Suprapubic skin (tissue), 4 donors: ENCODE results near the gene CNN3.

ENCODE experiments used
- CTCF ChIP-seq, 2 donors: fragments of 200-600 bp in 1 of 2; fragments of 450-650 bp in 1 of 2; sonication (generic) in 1 of 2; IDR thresholded peaks; one replicate each; pipeline ENCODE4 v1.5.1; 2016 to 2019; ENCODE audit warnings: antibody characterized with exemption in 2 of 2, mild to moderate bottlenecking in 1 of 2, moderate library complexity in 1 of 2
- POLR2A ChIP-seq, 2 donors: fragments of 450-650 bp; IDR thresholded peaks; one replicate each; pipeline ENCODE4 v1.6.1; 2017; ENCODE audit warnings: antibody characterized with exemption in 2 of 2, mild to moderate bottlenecking in 2 of 2, moderate library complexity in 2 of 2
- POLR2AphosphoS5 ChIP-seq, 3 donors: sonication (generic); formaldehyde crosslinking; IDR thresholded peaks; one replicate each; pipeline ENCODE4 v1.6.1; 2017; ENCODE audit warnings: antibody characterized with exemption in 3 of 3

- TF ChIP-seq POLR2A (IDR thresholded peaks at IDR 0.05): no peak
- TF ChIP-seq CTCF (IDR thresholded peaks at IDR 0.05): no peak
- no peak for TF ChIP-seq POLR2AphosphoS5 (IDR thresholded peaks at IDR 0.05)
Observed at GRCh38 chr1:94946886-94947285, 20.0 kb upstream of the CNN3 start.
